Measurements from ENCODE around the gene MLLT1. TPM values are rescaled to one million over a fixed set of nuclear protein-coding genes. Genes with fewer than 3 reads are reported as not detected.

MLLT1 gene
- total and polyA plus RNA-seq, 2 of the 8 experiments (the other 6 are each of a cell fraction or from before 2014, with no cell fraction given): 18.8 to 45.1 TPM

DNA sequence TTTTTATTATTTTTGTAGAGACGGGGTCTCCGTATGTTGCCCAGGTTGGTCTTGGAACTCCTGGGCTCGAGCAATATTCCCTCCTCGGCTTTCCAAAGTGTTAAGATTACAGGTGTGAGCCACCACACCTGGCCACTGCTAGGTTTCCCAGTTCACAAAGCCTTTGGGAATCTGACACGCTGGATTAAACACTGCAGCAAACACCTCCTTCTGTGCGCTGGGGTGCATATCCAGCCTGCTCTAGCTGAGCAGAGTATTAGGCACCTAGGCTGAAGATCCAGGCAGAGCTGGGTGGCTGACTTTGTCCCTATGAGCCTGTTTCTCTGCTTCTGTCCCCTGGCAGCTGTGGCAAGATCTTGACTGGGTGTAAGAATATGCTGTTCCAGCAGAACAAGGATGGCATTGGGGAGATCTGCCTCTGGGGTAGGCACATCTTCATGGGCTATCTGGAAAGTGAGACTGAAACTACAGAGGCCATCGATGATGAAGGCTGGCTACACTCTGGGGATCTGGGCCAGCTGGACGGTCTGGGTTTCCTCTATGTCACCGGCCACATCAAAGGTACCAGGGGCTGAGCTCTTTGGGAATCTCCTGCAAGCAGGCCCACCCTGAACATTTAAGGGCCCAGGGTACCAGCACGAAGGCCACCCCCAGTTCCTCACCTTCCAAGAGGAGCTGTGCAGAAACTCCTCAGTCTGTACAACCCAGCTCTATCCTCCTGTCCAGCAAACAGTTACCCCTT lies 94.5 kb downstream of the MLLT1 start:
- no peak overlapping the region for H2AFZ ChIP-seq (ENCODE audit: low read length)
- H4K20me1 ChIP-seq (replicated peaks in 1 of 2; ENCODE audit: control insufficient read depth in 1 of 2, insufficient read depth in 2 of 2, low read length in 2 of 2): no peaks in the 10 kb centered on the region
- ChIA-PET CTCF (ENCODE audit: partially characterized antibody) (interaction anchor here (0.6 to 1.3 kb wide), 3 partner anchors 33 to 388 kb away, joined by 3 to 4 read pairs (median 3); no protein-coding TSS in a partner anchor), POLR2A (ENCODE audit: partially characterized antibody) (no interaction called here)
- H3K4me3 ChIP-seq (ENCODE audit: extremely low read depth in 1 of 4, insufficient read depth in 2 of 4, low read depth in 3 of 4, low read length in 4 of 4): no peak overlapping the region
- peaks cover 57 to 59% of the 10 kb centered on the region in 2 experiments for H3K9me3 ChIP-seq (ENCODE audit: insufficient read depth in 2 of 2, low read depth in 1 of 2, low read length in 1 of 2)
- no peak overlapping the region for H3K14ac ChIP-seq (ENCODE audit: insufficient read length)
- no peak for FAIRE-seq
- no peak overlapping the region for H4K5ac ChIP-seq (ENCODE audit: insufficient read length, low read depth, low read length)
- no peaks in the 10 kb centered on the region for H3K4me1 ChIP-seq (replicated peaks in 1 of 4; ENCODE audit: control insufficient read depth in 3 of 4, insufficient read depth in 4 of 4, low read length in 3 of 4)
- no peak overlapping the region for H3K9ac ChIP-seq (replicated peaks in 1 of 4; ENCODE audit: extremely low read depth in 1 of 4, low read depth in 3 of 4, low read length in 3 of 4)
- no peaks in the 10 kb centered on the region for H3K79me1 ChIP-seq (ENCODE audit: low read depth, low read length)
- no peak overlapping the region for H3K4ac ChIP-seq (replicated peaks; ENCODE audit: insufficient read length, low read depth, low read length)
- H4K91ac ChIP-seq (replicated peaks; ENCODE audit: insufficient read length, low read length): no peak overlapping the region
- no peak overlapping the region for H2AK5ac ChIP-seq (ENCODE audit: low read depth, low read length)
- no peak overlapping the region for H2BK5ac ChIP-seq (ENCODE audit: low read depth, low read length)
- no peak overlapping the region for H3K56ac ChIP-seq (replicated peaks; ENCODE audit: insufficient read length, low read depth, low read length)
- no peak overlapping the region for H3K27ac ChIP-seq (ENCODE audit: low read depth, low read length)
- H3K27me3 ChIP-seq (replicated peaks in 1 of 4; ENCODE audit: control insufficient read depth in 3 of 4, extremely low read depth in 1 of 4, insufficient read depth in 3 of 4, low read length in 3 of 4): no peaks in the 10 kb centered on the region
- no peak overlapping the region for H2BK15ac ChIP-seq (ENCODE audit: low read length)
- 80% methylated on average over 9 of the region's 10 CpGs; no CpG with 5 or more reads in 1 of the 2 experiments for WGBS, 2 experiments (ENCODE audit: extremely low coverage in 1 of 2, insufficient coverage in 1 of 2, insufficient read length in 1 of 2, insufficient replicate concordance in 2 of 2, low coverage in 1 of 2, low lambda C conversion rate in 2 of 2, missing lambda C conversion rate in 1 of 2)
- no peak for DNase-seq (ENCODE audit: low read depth in 1 of 2, low spot score in 2 of 2)
- H3K36me3 ChIP-seq (ENCODE audit: control insufficient read depth in 2 of 4, insufficient read depth in 4 of 4, low read length in 3 of 4): no peaks in the 10 kb centered on the region
- no peak overlapping the region for H3K18ac ChIP-seq (ENCODE audit: extremely low read depth, low read length)
- H4K8ac ChIP-seq (ENCODE audit: extremely low read depth, insufficient read depth, low read length): no peak overlapping the region; the same call in 1 of the 2 replicates
- no peaks in the 10 kb centered on the region for H3K23me2 ChIP-seq (ENCODE audit: low read depth, low read length)
- H3K23ac ChIP-seq (ENCODE audit: insufficient read length): no peak overlapping the region
- H3K79me2 ChIP-seq (ENCODE audit: control insufficient read depth in 1 of 2, insufficient read depth in 2 of 2, low read length in 2 of 2): no peaks in the 10 kb centered on the region
- H3K4me2 ChIP-seq (ENCODE audit: insufficient read depth in 1 of 2, low read depth in 2 of 2, low read length in 2 of 2): no peak overlapping the region
- no peak overlapping the region for H2BK20ac ChIP-seq (ENCODE audit: low read length)
- no peak overlapping the region for H2BK12ac ChIP-seq (ENCODE audit: low read depth, low read length)
- H2BK120ac ChIP-seq (replicated peaks; ENCODE audit: low read depth, low read length): no peak overlapping the region
- TF ChIP-seq CTBP2 (IDR thresholded peaks at IDR 0.05; ENCODE audit: borderline replicate concordance, insufficient read depth, insufficient read length, low read length): no peak
- TF ChIP-seq GABPA (IDR thresholded peaks at IDR 0.05; ENCODE audit: borderline replicate concordance, insufficient read depth, low read length): no peak
- TF ChIP-seq, protein P1, sequence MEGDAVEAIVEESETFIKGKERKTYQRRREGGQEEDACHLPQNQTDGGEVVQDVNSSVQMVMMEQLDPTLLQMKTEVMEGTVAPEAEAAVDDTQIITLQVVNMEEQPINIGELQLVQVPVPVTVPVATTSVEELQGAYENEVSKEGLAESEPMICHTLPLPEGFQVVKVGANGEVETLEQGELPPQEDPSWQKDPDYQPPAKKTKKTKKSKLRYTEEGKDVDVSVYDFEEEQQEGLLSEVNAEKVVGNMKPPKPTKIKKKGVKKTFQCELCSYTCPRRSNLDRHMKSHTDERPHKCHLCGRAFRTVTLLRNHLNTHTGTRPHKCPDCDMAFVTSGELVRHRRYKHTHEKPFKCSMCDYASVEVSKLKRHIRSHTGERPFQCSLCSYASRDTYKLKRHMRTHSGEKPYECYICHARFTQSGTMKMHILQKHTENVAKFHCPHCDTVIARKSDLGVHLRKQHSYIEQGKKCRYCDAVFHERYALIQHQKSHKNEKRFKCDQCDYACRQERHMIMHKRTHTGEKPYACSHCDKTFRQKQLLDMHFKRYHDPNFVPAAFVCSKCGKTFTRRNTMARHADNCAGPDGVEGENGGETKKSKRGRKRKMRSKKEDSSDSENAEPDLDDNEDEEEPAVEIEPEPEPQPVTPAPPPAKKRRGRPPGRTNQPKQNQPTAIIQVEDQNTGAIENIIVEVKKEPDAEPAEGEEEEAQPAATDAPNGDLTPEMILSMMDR (IDR thresholded peaks at IDR 0.05; ENCODE audit: control extremely low read depth in 1 of 3, insufficient read depth in 1 of 3, low read depth in 1 of 3, low read length in 3 of 3): no peak
- TF ChIP-seq SP1 (IDR thresholded peaks at IDR 0.05; ENCODE audit: low read depth, low read length): no peak
- TF ChIP-seq CBX8 (IDR thresholded peaks at IDR 0.05; ENCODE audit: borderline replicate concordance, low read depth, low read length): no peak
- no peak for TF ChIP-seq BACH1 (IDR thresholded peaks at IDR 0.05; ENCODE audit: low read length)
- TF ChIP-seq, protein P2, sequence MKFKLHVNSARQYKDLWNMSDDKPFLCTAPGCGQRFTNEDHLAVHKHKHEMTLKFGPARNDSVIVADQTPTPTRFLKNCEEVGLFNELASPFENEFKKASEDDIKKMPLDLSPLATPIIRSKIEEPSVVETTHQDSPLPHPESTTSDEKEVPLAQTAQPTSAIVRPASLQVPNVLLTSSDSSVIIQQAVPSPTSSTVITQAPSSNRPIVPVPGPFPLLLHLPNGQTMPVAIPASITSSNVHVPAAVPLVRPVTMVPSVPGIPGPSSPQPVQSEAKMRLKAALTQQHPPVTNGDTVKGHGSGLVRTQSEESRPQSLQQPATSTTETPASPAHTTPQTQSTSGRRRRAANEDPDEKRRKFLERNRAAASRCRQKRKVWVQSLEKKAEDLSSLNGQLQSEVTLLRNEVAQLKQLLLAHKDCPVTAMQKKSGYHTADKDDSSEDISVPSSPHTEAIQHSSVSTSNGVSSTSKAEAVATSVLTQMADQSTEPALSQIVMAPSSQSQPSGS (IDR thresholded peaks at IDR 0.05; ENCODE audit: low read length): no peak
- no peak for TF ChIP-seq JUN (IDR thresholded peaks at IDR 0.05; ENCODE audit: low read depth, low read length)
- no peak for TF ChIP-seq CREB1 (IDR thresholded peaks at IDR 0.05)
